CMK (cell line): ENCODE measurements around the gene PHTF2.
A peak's percentile ranks its signal among the peaks of the same experiment; 100 is the strongest.

Experiments
- DNase-seq: peaks from one replicate; pipeline ENCODE4 v3.0.0-alpha.2; 2010; ENCODE audit warnings: low read depth

The PHTF2 gene

DNA sequence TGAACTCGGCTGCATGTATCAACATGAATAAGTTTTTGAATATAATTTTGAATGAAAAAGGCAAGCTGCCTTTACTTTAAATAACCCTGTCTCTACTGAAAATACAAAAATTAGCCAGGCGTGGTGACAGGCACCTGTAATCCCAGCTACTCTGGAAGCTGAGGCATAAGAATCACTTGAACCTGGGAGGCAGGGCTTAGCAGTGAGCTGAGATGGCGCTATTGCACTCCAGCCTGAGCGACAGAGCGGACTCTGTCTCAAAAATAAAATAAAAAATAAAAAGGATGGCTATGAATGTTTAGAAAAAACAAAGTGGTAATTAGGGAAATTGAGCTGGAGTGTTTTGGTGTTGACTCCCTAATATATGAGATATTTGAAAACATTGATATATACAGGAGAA is 133.3 kb downstream of the PHTF2 start:
- DNase-seq: no peak

DNA sequence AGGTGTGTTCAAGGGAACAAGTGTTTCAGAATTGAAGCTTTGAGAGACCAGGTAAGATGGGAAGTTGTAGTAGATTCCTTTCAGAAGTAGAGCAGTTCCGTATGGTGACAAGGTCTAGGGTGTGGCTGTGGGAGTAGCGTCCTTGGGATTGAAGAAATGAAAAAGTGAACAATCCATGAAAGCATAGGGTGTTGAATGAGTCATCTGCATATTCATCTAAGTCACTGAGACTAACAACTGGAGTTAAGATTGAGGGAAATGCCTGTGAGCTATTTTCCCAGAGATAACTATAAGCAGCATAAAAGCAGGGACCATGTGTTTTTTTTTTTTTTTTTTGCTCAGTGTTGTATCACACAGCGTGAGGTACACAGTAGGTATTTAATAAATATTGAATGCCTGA is 134.8 kb downstream of the PHTF2 start:
- no peak for DNase-seq

DNA sequence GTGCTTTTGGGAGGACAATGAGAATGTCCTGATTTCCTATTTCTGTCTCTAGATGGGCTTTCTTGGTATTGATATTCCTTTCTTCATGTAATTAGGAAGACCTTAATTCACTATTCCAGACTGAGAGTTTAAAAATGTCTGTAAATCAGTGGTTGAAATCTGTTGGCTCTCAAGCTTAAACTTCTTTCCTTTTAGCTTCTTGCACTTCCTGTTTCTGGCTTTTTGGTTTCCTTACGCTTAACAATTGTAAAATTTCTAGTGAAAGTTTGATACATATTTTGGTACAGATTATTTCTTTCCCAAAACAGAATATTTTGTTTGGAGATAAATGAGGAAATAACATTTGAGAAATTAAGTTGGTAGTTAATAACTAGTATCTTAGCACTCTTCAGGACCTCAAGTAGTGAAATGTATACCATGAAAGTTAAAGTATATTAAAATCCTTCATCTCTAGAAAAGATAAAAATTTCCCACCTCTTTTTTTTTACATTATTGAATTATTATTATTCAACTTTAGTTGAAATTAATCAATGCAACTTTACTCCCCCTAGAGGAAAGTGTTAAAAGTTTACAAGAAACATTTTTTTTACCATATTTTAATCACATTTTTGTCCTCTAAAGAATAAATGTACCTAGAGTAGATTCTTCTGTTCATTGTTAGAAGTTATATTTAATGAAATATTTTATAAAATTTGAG is 137.2 kb downstream of the PHTF2 start:
- no peak for DNase-seq

DNA sequence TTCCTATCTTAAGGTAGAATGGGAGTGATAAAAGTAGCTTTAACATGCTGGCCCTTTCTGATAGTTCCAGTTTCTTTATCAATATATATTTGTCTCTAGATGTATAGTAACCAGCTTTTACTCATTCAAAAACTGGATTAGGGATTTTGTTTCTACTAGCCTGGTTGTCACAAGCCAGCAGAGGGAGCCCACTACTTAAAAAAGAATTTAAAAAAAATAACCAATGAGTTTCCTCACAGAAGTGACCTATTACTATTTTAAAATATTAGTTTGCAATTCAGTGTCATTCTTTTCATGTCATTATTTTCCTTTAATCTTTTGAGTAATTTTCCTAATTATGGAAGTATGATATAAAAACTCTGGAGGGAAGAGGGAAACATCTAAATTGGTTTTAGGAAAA is 142.1 kb downstream of the PHTF2 start:
- DNase-seq: no peak

DNA sequence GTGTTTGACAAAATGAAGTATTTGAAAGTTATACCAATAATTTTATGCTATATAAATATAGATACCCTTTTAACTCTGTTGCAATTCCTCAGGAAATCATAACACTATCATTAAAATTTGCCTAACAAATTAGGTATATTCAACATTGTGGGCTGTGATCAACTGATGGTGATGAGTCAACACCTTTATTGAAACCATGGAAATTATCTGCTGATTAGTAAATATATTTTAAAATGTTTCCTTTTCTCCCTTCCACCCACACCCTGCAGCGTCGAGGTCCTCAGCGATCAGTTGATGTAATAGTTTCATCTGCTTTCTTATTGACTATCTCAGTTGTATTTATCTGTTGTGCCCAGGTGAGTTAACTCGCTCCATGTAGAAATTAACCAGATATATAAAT is 143.9 kb downstream of the PHTF2 start:
- no peak for DNase-seq

DNA sequence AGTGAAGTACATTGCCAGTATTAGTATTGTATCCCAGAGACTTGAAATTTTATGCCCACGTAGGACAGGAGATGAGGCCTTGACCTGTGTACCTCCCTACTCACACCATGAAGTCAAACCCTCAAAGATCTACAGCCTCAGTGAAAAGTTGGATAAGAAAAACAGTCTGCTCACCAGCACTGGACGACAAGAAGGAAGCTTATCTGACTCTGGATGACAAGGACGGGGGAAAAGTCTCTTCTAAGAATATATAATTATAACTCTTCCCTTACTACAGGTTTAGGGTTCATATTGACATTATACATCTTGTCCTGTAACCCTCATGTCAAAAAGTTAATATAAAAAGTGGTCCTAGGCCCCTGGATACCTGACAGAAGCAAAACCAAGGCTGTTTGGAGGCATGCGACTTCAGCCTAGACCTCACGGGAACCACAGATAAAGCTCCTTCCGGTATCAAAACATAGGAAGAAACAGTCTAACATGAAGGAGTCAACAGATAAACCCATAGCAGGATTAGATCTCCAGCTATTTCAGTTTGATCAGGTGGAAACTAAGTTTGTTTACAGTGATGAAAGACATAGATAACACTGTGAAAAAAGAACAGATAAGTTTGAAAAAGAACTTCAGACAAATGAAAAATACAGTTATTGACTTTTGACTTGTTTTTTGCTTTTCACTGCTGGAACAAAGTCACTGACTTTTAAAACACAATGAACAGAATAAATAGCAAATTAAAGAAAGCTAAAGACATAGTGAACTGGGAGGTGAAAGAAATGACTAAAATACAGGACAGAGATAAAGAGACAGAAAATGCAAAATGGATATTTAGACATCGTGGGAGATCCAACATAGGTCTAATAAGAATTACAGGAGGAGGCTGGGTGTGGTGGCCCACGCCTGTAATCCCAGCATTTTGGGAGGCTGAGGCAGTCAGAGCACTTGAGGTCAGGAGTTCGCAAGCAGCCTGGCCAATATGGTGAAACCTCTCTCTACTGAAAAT is 145.9 kb downstream of the PHTF2 start:
- DNase-seq: peak; percentile 14

DNA sequence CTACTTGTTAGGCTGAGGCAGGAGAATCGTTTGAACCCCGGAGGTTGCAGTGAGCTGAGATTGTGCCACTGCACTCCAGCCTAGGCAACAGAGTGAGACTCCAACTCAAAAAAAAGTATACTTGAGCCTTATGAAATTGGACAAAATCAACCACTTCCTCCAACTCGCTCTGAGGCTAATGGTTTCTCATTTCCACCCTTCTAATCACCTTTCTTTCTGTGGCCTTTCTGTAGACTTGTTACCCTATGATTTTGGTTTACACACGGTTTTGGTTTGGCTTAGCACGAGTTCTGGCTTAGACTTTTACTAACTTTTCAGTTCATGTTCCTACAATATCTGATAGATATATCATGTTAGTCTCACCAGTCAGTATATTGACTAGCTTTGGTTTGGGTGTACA is 152.0 kb downstream of the PHTF2 start:
- no peak for DNase-seq

DNA sequence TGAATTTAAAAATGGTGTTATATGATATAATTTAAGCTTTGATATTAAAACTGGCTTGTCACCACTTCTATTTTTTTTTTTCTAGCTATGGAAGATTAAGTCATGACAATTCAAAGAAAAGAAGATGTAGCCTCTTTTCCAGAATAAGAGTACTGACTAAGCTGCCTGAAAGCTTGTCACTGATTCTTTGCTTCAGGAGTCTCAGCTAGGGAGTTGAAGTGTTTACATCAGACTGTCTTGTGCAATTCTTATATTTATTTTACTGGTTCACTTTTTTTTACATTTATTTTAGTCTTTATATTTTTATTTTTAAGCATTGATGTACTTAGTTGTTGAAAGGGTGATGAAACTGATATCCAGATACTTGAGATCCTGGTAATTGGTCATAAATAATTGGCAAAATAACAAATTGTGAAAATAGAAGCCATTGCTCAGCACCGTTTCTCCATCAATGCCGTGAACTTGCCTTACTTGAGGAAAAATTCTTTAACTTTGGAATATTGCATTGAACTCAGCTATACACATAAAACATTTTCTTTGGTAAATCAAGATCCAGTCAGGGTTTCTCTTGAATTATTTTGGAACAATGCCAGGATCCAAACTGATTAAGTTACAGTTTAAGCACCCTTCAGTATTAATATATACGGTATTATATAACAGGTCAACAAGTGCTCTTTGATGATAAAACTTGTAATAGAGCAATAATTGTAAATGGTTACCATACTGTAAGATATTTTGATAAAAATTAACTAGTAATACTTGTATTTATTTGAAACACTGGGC is 156.4 kb downstream of the PHTF2 start:
- no peak for DNase-seq

DNA sequence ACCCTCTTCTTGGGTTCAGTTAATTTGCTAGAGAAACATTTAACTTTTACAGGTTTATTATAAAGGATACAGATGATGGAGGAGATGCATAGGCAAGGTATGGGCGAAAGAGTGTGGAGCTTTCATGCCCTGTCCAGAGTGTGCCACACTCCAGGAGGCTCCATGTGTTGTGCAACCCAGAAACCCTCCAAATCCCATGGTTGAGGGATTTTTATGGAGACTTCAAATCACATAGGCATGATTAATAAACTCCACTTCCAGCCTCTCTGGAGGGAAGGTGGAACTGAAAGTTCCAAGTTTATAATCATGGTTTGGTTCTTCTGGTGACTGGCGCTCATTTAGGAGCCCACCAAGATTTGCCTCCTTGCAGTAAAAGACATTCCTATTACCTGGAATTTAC is 159.9 kb downstream of the PHTF2 start:
- DNase-seq: no peak

DNA sequence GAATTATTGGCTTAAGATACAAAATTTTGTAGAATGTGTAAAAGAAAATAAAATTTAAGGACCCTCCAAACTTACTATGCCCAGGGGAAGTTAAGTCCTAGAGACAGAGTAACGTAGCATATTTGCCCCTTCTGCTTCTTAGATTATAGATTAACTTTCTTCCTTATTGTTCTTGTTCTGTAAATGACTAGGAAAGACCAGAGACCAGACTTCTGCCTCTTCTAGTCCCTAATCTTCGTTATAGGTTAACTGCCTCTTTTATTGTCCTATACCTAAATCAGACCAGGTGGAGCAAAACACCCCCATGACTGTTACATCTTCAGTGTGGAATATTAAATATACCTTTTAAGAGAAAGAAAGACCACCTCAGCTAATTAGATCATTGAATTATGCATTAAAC is 160.5 kb downstream of the PHTF2 start:
- no peak for DNase-seq

DNA sequence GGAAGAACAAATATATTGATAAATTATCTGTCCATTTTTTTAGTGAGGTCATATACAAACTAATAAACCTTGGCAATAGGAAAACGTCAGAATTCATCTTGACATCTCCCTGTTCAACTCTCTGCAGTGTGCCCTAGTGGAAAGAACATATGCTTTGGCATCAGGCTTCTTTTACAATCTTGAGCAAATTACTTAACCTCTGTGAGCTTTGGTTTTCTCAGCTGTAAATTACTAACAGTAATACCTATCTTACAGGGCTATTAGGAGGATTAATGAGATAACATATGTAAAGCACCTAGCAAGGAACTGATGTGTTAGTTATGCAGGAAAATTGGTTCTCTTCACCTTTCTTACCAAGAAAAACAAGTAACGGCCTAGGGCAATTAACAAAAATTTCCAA is 161.8 kb downstream of the PHTF2 start:
- DNase-seq: no peak

DNA sequence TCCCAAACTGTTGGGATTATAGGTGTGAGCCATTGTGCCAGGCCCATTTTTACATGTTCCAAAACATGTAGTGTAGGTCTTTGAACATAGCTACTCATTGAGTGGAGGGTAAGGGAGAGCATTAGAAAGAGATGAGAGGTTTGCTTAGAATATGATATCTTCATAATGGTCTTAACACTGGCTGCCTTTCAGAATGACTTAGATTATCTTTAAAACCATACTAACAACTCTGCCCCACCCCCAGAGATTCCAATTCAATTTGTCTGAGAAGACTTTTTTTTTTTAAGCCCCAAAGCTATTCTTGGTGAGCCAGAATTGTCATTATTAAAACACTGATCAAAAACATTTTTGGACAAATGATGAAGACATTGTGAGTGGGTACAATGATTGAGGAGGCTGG is 168.9 kb downstream of the PHTF2 start:
- no peak for DNase-seq

DNA sequence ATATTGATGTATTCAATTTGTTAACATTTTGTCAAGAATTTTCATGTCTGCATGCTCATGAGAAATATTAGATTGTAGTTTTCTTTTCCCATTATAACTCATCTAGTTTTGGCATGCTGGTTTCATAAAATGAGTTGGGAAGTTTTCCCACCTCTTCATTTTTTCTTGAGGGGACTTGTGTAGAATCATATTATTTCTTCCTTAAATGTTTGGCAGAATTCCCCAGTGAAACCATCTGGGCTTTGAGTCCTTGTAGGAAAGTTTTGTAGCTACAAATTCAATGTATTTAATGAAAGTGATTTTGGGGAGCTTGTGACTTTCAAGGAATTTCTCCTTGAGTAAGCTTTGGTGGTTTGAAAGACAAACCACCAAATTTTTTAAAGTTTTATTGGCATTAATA is 173.2 kb downstream of the PHTF2 start:
- DNase-seq: no peak

DNA sequence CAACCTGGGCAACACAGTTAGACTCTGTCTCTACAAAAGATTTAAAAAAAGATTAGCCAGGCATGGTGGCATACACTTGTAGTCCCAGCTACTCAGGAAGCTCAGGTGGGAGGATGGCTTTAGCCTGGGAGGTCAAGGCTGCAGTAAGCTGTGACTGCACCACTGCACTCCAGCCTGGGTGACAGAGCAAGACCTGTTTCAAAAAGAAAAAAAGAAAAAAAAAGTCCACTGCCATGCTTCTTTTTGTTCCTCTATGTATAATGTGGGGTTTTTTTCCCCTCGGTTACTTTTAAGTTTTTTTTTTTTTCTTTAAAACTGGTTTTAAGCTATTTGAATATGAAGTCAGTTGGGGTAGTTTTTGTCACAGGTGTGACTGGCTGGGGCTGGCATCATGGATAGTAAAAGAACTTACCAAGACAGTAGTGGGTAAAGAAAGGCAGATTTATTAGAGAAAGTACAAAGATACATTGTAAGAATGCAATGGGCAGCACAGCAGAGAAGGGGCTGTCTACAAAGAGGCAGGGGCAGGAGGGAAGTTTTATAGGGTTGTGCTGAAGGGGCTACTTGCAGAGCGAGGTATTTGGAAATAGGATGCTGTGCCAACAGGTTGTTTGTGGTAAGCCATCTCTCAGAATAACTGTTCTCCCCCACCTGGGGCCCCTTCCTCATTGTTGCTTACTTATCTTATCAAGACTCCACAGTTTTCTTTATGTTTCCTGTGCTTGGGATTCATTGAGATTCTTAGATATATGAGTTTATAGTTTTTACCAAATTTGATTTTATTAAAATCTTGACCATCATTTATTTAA is 177.3 kb downstream of the PHTF2 start:
- peak; percentile 35 for DNase-seq

DNA sequence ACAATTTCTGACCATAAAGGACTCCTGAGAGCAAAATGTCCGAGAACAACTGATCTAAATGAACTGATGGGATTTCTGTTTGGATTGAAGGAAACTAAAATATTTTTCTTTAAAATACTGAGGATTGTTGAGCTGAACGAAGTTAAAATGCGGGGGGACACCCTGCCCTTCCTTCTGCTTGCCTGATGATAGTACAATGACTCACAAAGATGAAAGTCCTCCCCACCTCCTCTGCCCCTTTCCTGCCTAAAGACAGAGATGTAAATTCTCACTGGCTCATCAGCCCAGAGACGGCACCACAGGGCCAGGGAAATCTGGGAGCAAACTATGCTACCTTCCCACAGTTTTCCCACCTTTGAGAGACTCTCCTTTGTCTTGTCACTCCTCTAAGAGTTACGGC is 180.6 kb downstream of the PHTF2 start:
- DNase-seq: no peak

DNA sequence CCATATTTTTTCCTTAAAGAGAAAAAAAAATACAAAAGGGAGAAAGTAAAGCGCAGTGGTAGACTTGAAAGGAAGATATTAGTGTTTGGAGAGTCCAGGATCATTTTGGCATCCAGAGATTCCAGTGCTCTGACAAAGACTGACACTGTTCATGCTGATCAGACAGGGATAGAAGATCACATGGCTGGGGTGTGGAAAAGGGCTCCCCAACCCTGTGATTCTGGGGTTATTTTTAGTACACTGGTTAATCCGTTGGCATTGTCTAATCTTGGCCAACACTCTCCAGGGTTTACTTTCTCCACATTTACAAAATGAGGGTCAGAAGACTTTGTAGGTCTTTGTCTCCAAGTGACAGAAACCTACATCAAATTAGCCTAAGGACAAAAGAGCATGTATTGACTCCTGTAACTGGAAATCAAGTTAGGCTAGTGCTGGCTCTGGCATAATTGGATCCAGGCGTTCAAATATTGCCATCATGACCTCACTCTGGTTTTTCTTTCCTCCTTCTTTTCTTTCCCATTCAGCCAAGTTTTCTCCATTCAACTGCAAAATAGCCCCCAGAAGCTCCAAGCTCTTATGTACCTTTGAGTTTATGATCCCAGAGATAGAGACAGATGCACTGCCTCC is 181.6 kb downstream of the PHTF2 start:
- DNase-seq: no peak

DNA sequence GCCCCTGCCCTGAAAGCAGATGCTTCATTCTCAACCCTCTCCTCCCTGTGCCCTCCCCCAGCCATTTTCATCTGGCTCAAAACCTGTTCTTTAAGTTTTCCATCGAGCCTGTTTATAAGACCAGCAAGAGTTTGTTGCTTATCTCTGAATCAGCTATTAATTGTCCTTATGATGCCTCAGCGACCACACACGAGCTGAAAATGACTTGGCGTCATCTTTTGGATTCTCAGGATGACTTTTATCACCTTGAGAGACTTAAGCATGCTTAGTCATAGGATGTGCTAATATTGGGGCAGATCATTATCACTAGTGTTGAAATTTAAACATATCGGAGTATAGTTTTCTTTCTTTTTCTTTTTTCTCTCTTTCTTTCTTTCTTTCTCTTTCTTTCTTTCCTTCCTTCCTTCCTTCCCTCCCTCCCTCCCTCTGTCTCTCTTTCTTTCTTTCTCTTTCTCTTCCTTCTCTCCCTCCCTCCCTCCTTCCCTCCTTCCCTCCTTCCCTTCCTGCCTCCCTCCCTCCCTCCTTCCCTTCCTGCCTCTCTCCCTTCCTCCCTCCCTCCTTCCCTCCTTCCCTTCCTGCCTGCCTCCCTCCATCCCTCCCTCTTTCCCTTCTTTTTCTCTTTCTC is 184.5 kb downstream of the PHTF2 start:
- DNase-seq: no peak

DNA sequence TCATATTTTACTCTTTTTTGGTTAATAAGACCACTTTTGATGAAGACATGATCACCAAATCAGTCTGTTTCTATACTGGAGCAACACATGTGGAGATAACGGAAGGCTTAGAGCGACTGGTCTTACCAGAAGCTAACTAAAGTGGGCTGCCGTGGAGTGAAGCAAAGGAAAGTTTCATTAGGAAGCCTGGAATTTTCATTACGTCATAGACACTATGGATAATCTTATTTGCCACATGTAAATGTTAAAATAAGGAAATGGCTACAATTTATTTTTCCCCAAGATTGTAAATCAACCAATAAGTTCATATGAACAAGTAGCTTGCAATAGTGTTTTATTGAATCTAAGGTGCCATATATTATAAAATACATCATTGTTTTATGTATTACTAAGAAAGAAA is 185.4 kb downstream of the PHTF2 start:
- DNase-seq: no peak

DNA sequence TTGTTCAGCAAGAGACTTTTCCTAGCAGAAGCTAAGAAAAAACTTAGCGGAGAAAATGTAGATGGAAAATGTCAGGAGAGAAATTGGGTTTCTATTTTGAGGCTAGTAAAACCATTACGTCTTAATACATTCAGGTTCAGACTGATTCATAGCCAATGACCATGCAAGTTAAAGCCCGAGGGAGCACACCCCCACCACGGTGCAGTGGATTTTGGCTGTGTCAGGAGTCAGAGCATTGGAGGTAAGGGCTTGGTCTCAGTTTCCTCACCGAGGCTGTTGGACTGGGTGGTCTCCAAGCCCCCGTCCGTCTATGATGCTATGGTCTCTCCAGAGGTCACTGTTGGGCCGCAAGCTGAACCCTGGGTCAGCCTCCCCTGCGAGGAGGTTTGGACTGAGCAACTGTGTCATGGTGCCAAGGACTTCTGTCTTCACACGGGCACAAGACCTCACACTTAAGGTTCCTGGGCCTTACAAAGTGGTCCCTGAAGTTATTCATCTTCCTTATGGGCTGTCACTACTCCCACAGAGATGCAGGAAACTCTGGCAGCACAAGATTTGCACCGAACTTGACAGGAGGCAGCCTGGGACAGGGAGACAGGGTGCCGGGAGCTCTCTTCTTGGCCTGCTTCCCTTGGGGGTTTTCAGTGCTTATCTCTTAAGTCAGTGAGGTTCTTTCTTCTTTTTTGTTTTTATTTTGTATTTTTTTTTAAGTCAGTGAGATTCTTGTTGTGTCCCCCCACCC is 186.8 kb downstream of the PHTF2 start:
- no peak for DNase-seq

DNA sequence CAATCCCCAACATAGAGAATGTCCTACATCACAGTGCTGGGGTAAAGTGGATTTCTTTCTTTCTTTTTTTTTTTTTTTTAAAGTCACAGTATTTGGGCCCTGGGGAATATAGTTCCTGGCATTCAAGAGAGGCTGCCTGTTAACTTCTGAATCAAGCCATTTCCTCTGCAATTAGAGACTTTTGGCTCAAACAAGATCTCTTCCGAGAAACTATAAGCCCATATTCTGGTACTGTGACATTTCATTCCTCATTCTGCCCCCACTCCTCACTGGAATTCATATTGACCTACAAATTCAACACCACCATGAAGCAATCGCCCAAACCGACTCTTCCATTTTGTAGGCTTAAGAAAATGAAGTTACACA is 187.4 kb downstream of the PHTF2 start:
- no peak for DNase-seq
